GM19239 (cell line): ENCODE data around the gene RANBP1.

Source experiments
- DNase-seq: peaks from one replicate; pipeline ENCODE4 v3.0.0; 2011; ENCODE audit warnings: low spot score; ENCODE audit not compliant: insufficient read length
- FAIRE-seq: peaks from 2 replicates; lab custom pipeline; 2011; peaks lifted over from hg19 to GRCh38; lab: Jason Lieb, UNC

The RANBP1 gene

DNA sequence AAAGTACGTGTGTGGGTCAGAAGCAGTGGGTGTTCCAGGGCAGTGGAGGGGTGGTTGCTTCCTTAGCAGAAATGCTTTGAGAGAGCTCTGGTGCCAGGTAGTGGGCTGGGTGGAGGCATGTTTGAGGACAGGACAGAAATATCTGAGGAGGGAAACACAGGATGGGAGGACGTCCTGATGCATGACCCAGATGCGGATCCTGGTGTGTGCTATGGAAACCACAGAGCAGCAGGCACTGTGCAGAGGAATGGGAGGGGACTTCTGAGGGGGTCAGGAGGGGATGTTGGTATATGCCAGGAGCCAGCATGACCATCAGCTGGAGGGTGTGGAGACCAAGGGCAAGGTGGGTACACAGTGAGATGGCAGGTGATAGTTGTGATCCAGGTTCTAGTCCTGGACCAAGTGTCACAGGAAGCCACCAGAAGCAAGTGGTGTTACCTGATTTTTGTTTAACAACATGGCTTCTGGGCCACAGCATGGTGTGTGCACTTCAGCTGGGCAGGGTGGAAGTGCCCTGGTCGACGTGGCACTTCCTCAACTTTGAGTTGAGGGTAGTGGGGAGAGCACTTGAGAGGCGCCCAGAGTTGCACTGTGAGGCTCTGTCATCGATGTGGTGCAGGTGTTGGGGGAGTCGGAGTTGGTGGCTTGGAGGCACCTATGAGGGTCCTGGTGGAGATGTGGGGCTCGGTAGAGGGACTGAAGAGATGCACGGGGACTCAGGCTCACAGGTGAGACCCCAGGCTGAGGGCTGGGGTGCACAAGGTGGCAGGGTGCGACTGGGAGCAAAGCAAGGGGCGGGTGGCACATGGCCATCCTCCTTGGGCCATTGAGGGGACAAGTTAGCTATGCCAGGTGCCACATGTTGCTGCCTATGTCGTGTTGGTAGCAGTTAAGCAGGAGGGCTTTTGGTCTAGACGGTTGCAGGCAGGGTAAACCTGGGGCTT is 28.3 kb upstream of the RANBP1 start:
- FAIRE-seq (no peak), DNase-seq (no peak)

DNA sequence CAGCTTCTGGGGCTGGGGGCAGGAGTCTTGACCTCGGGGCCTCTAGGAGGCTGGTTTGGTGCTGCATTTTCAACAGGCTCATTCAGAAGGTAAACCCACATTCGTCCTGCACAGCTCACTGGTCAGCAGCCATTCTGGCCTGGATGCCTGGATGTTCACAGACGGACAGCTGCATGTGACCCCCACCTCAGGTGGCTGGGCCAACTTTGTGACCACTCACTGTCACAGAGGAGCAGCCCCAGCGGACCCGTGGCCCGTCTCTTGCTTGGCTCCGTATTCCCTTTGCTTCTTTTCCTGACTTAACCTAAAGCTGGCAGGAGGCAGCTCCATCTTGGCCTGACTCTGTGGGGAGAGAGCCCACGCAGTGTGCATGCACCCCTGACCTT is 27.6 kb upstream of the RANBP1 start:
- FAIRE-seq (no peak), DNase-seq (no peak)

GRCh38 chr22:20089226-20089976 is 26.5 kb upstream of the RANBP1 start:
- FAIRE-seq, result no peak
- DNase-seq, result no peak

DNA sequence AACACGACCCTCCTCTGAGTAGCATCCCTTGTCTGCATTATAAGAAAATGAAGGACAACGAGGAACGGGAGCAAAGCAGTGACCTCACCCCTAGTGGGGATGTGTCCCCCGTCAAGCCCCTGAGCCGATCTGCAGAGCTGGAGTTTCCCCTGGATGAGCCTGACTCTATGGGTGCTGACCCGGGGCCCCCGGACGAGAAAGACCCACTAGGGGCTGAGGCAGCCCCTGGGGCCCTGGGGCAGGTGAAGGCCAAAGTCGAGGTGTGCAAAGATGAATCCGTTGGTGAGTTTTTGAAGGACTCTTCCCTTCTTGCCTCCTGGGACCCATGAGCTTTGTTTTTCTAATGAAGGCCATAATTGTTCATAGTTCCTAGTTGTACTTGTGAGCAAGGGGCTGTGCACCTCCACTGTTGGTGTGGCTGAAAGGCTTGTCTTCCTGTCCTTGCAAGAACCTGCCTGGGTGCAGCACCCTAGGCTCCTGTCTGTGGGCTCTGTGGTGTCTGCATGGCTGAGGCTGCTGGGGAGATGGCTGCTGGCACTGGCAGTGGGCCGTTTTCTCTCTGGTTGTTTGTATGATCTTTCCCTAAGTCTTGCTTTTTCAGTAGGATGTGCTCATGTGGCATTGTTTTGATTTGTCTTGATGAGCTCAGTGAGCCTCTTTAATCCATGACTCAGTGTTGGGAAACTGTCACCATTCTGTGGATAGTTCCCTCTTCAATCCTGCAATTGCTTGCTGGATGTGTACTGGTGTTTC is 25.8 kb upstream of the RANBP1 start:
- DNase-seq (no peak), FAIRE-seq (no peak)

DNA sequence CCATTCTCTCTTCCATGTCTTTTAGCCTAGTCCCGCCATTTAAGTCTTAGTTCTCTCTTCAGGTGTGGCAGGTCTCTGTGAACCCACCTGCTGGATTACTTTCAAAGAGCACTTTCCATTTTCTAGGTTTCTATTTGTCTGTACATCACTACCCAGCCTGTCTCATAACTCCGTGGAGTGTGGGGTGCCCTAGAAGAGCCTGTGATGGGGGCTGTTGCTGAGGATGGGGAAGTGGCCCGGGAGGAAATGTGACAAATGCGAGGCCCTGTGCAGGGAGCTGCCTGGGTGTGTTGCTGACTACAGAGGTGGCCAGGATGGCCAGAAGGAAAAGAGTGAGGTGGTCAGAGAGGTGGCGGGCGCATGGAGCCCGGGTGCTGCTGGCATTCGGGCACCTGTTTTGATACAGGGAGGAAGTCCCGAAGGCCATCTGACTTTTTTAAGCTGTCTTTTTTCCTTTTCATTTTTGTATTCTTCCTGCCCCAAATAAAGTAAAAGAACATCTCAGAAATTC is 25.1 kb upstream of the RANBP1 start:
- DNase-seq (no peak), FAIRE-seq (no peak)

GRCh38 chr22:20091690-20092476 is 24.0 kb upstream of the RANBP1 start:
- DNase-seq, result no peak
- FAIRE-seq, result no peak

DNA sequence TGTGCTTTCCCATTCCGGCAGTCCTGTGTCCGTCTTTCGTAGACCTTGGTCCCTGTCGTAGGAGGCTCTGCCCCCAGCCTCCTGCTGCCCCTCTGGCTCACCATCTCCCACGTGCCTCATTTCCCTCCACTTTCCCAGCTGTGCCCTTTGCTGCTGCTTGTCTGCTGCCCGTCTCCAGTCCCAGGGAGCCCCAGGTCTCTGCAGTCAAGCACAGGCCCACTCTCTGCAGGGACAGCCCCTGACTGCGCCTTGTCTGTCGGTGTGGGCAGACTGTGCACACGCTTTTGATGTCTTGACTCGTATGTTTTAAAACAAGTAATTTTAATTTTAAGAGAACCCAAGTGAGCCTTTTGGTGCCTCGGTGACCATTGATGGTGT is 23.4 kb upstream of the RANBP1 start:
- FAIRE-seq, result no peak
- no peak for DNase-seq

DNA sequence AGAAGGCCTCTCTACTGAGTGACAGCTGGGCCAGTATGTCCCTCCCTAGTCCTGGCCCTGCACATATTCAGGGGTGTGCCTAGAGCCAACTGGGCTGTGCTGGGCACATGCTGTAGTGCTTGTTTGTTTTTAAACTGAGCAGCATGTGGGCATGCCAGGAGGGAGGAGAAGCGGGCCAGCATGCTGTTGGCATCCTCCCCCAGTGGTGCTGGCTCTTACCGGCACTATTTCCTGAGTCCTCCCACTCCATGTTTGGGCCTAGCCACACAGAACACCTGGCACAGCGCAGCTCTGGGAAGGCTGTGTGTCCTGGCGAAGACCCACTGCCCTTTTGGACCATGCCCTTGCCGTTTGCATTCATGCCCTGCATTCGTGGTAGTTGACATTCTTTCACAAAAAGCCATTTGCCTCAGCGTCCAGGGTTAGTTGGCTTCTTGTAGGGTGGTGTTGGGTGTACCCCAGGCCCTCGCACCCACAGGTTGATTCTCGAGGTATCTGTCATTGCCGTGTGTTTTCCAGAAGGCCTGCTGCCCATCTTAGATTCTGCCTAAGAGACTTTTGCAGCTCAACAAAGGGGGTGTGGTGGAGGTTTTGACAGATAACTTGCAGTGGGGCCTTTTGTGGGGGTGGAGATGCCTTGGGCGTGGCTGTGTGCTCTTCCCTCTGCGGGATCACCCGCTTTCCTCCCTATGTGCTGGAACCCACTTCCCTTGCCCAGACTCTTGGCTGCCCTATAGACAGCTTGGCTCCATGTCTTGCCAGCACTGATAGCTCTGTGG is 22.3 kb upstream of the RANBP1 start:
- DNase-seq (no peak), FAIRE-seq (no peak)

DNA sequence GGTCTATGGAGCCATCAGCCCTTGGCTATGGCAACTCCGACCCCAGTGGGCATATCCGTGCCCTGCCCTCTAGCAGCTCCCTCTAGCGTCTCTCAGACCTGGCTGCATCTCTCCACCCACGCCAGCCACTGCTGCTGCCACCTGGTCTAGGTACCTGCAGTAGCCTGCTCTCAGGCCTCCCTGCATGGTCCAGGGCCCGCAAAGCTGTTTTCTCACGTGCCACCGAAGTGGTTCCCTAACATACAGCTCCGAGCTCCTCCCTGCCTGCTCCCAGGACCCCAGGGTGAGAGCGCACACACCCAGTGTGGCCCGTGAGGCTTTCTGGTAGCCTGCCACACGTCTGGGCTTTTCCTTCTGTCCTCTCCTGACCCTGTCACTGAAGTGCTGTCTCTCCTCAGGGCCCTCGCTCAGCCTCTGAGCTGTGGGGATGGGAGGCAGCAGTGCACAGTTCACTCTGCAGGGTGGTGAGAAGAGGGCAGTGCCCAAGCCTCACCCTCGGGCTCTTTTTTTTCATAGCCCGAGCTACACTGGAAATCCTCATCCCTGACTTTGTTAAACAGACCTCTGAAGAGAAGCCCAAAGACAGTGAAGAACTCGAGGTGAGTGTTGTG is 21.6 kb upstream of the RANBP1 start:
- FAIRE-seq, result no peak
- DNase-seq, result no peak

DNA sequence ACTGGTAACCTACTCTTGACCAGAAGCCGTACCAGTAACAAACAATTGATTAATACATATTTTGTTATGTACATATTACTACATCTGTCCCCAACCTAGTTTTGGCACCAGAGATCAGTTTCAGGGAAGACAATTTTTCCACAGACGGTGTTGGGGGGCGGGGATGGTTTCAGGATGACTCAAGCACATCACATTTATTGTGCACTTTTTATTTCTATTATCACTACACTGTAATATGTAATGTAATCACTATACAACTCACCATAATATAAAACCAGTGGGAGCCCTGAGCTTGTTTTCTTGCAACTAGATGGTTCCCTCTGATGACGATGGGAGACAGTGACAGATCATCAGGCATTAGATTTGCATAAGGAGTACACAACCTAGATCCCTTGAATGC is 20.4 kb upstream of the RANBP1 start:
- FAIRE-seq, result no peak
- DNase-seq, result no peak

DNA sequence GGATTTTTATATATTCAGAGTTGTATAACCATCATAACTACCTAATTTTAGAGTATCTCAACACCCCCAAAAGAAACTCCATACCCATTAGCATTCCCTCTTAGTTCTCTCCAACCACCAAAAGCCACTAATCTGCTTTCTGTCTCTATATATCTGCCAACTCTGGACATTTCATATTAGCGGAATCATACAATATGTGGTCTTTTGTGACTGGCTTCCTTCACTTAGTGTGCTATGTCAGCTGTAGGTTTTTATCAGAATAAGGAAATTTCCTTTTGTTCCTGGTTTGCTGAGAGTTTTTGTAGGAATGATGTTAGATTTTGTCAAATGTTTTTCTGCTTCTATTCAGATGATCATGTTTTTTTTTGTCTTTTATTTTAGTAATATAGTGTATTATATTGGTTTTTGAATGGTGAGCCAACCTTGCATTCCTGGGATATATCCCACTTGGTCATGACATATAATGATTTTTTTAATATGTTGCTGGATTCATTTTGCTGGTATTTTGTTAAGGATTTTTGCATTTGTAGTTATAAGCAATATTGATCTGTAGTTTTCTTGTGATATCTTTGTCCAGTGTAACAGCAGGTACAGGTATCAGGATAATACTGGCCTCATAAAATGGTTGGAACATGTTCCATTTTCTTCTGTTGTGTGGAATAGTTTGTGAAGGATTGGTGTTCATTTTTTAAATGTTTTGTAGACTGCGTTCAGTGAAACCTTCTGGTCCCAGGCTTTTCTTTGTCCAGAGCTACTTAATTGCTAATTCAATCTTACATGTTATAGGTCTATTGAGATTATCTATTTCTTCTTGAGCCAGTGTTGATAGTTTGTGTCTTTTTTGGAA is 19.1 kb upstream of the RANBP1 start:
- DNase-seq (no peak), FAIRE-seq (no peak)

- FAIRE-seq, result no peak
- DNase-seq, result no peak
Observed at GRCh38 chr22:20099099-20099711, 16.7 kb upstream of the RANBP1 start.

DNA sequence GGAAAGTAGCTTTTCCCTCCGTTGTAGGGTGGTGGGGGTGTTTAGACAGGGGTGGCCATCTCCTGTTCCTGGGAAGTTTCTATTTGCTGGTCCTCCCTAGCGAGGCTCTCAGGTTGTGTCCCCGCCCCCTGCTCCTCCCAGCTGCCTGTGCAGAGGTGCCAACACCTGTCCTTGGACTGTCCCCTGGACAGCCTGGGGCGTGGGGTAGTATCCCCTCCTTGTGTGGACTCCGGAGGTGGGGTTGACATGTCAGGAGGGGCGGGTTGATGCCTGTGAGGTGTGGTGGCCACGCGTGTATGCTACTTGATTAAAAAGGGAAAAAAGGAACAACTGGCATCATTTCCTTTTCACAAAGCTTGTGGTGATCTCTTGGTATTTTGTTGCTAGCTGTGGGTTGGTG is 14.3 kb upstream of the RANBP1 start:
- no peak for FAIRE-seq
- DNase-seq, result no peak

DNA sequence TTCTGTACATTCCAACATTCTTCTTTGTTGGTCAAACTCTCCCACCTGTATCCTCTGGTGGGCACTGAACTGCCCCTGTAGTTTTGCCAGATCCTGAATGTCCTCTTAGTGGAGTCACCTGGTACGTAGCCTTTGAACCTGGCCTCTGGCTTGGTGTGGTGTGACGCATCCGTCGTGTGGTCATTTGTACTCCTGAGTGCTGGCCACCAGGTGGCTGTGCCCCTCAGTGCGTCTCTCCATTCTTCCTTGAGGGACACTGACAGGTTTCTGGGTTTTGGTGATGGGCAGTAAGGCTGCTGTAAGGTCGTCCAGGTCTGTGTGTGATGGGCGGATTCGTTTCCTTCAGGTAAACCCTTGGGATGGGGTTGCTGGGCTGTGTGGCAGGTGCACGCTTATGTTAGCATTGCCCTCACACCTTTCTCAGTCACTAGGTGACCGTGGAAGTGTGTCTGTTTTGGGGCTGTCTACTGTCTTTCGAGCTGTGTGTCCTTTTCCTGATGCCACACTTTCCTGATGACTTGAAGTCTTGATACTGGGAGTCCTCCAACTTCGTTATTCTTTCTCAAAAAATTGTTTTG is 13.6 kb upstream of the RANBP1 start:
- FAIRE-seq (no peak), DNase-seq (no peak)

DNA sequence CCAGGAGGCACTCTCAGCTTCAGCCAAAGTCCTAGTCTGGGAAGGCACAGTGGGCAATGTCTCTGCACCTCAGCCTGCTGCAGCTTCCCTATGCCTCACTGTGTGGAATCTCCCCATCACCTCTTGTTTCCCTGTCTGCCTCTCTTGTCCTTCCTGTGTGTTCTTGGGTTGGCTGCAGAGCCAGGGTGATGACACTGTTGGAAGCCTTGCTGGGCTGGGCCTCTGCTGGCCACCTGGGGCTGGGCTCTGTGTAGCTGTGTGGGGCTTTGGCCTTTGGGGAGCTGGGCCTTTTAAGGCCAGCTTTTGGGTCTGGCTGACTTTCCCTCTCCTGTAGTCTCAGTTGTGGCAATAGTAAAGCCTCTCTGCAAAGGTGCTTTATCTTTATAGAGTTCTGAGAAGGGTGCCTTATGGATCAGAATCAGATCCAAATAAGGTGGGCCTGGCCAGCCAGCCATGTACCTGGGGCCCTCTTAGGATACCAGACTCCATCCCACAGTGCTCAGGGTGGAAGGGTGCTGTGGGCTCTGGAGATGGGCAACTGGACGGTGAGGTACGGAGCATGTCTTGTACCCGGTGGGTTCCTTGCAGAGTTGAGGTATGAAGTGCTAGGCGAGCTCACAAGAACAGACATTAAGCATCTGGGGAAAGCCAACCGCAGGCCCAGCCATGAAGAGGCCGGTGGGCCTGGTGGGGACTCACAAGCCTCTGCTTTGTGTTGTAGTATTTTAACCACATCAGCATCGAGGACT is 10.3 kb upstream of the RANBP1 start:
- FAIRE-seq (no peak), DNase-seq (no peak)

- FAIRE-seq, result no peak
- DNase-seq, result no peak
Observed at GRCh38 chr22:20106205-20106848, 9.6 kb upstream of the RANBP1 start.
